ENCODE measurements around the gene GALNT14. TPM values are rescaled to one million over a fixed set of nuclear protein-coding genes. Genes with fewer than 3 reads are reported as not detected.

The GALNT14 gene
- total and polyA plus RNA-seq, 2 of the 13 experiments (the other 11 are each of a cell fraction or from before 2014, with no cell fraction given), result not detected

DNA sequence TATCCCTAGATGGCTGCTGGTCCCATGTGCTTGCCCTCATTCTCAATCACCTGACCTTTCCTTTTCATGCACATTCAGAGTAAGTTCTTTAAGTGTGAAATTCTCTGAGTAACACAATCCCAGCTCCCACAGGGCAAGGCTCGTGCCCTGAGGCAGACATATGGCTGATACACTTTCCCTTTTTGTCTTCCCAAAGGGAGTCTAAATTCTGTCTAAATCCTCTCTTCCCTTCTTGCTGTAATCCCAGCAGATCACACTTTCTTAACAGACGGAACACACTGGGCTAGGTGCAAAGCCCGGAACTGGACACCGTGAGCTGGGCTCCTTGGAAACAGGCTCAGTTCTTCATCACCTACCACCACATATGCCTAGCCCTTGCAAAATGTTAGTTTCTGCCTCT is 147.6 kb downstream of the GALNT14 start:
- FAIRE-seq, result no peak
- H3K27me3 ChIP-seq (ENCODE audit: control insufficient read depth in 1 of 2, insufficient read depth in 2 of 2, low read length in 2 of 2), result peaks cover 1 to 28% of the 10 kb centered on the region in 2 experiments; a peak in 3 of 5 replicates
- peak; percentile 89 for TF ChIP-seq PRDM15 (CRISPR knock-in tag; IDR thresholded peaks at IDR 0.05)
- TF ChIP-seq HHEX (CRISPR knock-in tag; IDR thresholded peaks at IDR 0.05), result no peak
- H3K9ac ChIP-seq (ENCODE audit: insufficient read depth, low read depth, low read length), result no peak overlapping the region
- intact Hi-C loops (cut with micrococcal nuclease; ENCODE audit: unreplicated experiment) (no loop called here), in situ Hi-C loops (cut with HindIII; ENCODE audit: extremely low pct_ligation_motif_present, low pct_unique_long_range_greater_than_20kb) (no loop called here)
- ATAC-seq, result no peak
- no peak overlapping the region for H3K4me2 ChIP-seq (ENCODE audit: low read depth, low read length)
- no peaks in the 10 kb centered on the region for H3K36me3 ChIP-seq (replicated peaks in 1 of 2; ENCODE audit: control insufficient read depth in 1 of 2, insufficient read depth in 2 of 2, low read length in 2 of 2)
- no peaks in the 10 kb centered on the region for H3K79me2 ChIP-seq (ENCODE audit: insufficient read depth, low read length)
- POLR2A ChIA-PET, result no interaction called here
- no peak overlapping the region for H3K4me3 ChIP-seq (replicated peaks in 1 of 3; ENCODE audit: insufficient read depth in 1 of 3, low read depth in 2 of 3, low read length in 3 of 3)
- CTCF ChIA-PET (ENCODE audit: low intra/inter-chr PET ratio, low total read pairs), result no interaction called here
- H3K27ac ChIP-seq (ENCODE audit: extremely low read length, insufficient read depth, low read length), result no peak overlapping the region
- 24% methylated on average over 4 of the region's 4 CpGs for WGBS (ENCODE audit: low lambda C conversion rate)
- H2AFZ ChIP-seq (ENCODE audit: low read length), result no peak overlapping the region
- H3K4me1 ChIP-seq (ENCODE audit: insufficient read depth, low read length), result no peaks in the 10 kb centered on the region
- DNase-seq (ENCODE audit: low spot score), result no peak
- H3K9me3 ChIP-seq (ENCODE audit: low read length), result no peaks in the 10 kb centered on the region
- H4K20me1 ChIP-seq (ENCODE audit: insufficient read depth, low read length), result no peaks in the 10 kb centered on the region; the same call in 1 of the 2 replicates
- BruUV-seq (replicated peaks), result no TSS peak

DNA sequence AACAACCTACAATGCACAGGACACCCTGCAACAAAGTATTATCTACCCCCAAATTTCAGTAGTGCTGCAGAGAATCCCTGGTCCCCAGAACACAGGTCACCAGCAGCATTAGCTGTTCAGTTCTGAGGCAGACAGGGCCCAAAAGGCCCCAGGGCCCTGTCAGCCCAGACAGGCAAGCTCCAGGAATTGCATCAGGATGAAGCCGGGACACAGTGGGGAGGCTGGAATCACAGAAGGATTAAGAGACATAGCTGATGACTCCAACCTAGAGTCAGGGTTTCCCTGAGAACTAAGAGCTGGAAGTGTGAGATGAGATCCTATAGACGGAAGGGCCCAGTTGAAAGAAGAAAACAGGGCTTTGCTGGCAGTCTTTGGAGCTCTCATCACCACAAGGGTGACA is 148.1 kb downstream of the GALNT14 start:
- H3K36me3 ChIP-seq (replicated peaks in 1 of 2; ENCODE audit: control insufficient read depth in 1 of 2, insufficient read depth in 2 of 2, low read length in 2 of 2), result no peaks in the 10 kb centered on the region
- H3K9me3 ChIP-seq (ENCODE audit: low read length), result no peaks in the 10 kb centered on the region
- in situ Hi-C loops (cut with HindIII; ENCODE audit: extremely low pct_ligation_motif_present, low pct_unique_long_range_greater_than_20kb) (no loop called here), intact Hi-C loops (cut with micrococcal nuclease; ENCODE audit: unreplicated experiment) (no loop called here)
- ChIA-PET CTCF (ENCODE audit: low intra/inter-chr PET ratio, low total read pairs) (no interaction called here), POLR2A (no interaction called here)
- BruUV-seq (replicated peaks), result no TSS peak
- 7% methylated on average over 2 of the region's 2 CpGs for WGBS (ENCODE audit: low lambda C conversion rate)
- FAIRE-seq (no peak), DNase-seq (ENCODE audit: low spot score) (no peak), ATAC-seq (no peak)
- no peak overlapping the region for H2AFZ ChIP-seq (ENCODE audit: low read length)
- no peaks in the 10 kb centered on the region for H3K79me2 ChIP-seq (ENCODE audit: insufficient read depth, low read length)
- no peaks in the 10 kb centered on the region for H3K4me1 ChIP-seq (ENCODE audit: insufficient read depth, low read length)
- peaks cover 1 to 27% of the 10 kb centered on the region in 2 experiments; a peak in 4 of 5 replicates for H3K27me3 ChIP-seq (ENCODE audit: control insufficient read depth in 1 of 2, insufficient read depth in 2 of 2, low read length in 2 of 2)
- H3K27ac ChIP-seq (ENCODE audit: extremely low read length, insufficient read depth, low read length), result no peak overlapping the region
- no peak overlapping the region for H3K9ac ChIP-seq (ENCODE audit: insufficient read depth, low read depth, low read length)
- no peak overlapping the region for H3K4me3 ChIP-seq (replicated peaks in 1 of 3; ENCODE audit: insufficient read depth in 1 of 3, low read depth in 2 of 3, low read length in 3 of 3)
- H3K4me2 ChIP-seq (ENCODE audit: low read depth, low read length), result no peak overlapping the region
- no peaks in the 10 kb centered on the region; the same call in 1 of the 2 replicates for H4K20me1 ChIP-seq (ENCODE audit: insufficient read depth, low read length)
- TF ChIP-seq, protein P1, sequence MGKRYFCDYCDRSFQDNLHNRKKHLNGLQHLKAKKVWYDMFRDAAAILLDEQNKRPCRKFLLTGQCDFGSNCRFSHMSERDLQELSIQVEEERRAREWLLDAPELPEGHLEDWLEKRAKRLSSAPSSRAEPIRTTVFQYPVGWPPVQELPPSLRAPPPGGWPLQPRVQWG (CRISPR knock-in tag; IDR thresholded peaks at IDR 0.05; ENCODE audit: borderline replicate concordance, low read depth), result no peak
- TF ChIP-seq RFXANK (CRISPR knock-in tag; IDR thresholded peaks at IDR 0.05) (no peak), ZNF362 (CRISPR knock-in tag; IDR thresholded peaks at IDR 0.05; ENCODE audit: borderline replicate concordance) (no peak), ZFX (CRISPR knock-in tag; IDR thresholded peaks at IDR 0.05; ENCODE audit: low read depth) (no peak), RFX1 (IDR thresholded peaks at IDR 0.05) (no peak), ZHX1 (CRISPR knock-in tag; IDR thresholded peaks at IDR 0.05; ENCODE audit: low read depth) (no peak), POLR2AphosphoS2 (IDR thresholded peaks at IDR 0.05; ENCODE audit: low read depth, low read length) (no peak), ZMYM4 (CRISPR knock-in tag; IDR thresholded peaks at IDR 0.05) (no peak), PPARG (CRISPR knock-in tag; conservative IDR thresholded peaks at IDR 0.05) (no peak), ZNF251 (CRISPR knock-in tag; IDR thresholded peaks at IDR 0.05) (no peak)
